T-helper 1 cell (primary cell): Measurements from ENCODE around the gene DOCK11.
"Not testable (repeated sequence)": the region's sequence is repeated elsewhere in the genome, so short reads cannot be mapped to it uniquely, and the experiment has no call there.

ENCODE experiments used
- DNase-seq, 5 donors: peaks; one replicate each; pipeline ENCODE4 v3.0.0-alpha.2; 2012 to 2020

Gene DOCK11

DNA sequence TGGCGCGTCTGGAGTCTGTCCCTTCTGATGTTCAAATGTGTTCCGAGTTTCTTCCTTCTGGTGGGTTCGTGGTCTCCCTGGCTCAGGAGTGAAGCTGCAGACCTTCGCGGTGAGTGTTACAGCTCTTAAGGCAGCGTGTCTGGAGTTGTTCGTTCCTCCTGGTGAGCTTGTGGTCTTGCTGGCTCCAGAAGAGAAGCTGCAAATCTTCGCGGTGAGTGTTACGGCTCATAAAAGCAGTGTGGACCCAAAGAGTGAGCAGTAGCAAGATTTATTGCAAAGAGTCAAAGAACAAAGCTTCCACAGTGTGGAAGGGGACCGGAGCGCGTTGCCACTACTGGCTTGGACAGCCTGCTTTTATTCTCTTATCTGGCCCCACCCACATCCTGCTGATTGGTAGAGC, 220.3 kb downstream of the DOCK11 start:
- DNase-seq: not testable (repeated sequence)

DNA sequence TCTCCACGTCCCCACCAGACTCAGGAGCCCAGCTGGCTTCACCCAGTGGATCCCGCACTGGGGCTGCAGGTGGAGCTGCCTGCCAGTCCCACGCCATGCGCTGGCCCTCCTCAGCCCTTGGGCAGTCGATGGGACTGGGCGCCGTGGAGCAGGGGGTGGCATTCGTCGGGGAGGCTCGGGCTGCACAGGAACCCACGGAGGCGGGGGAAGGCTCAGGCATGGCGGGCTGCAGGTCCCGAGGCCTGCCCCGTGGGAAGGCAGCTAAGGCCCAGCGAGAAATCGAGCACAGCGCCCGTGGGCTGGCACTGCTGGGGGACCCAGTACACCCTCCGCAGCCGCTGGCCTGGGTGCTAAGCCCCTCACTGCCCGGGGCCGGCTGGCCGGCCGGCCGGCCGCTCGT, 221.2 kb downstream of the DOCK11 start:
- not testable (repeated sequence) for DNase-seq

DNA sequence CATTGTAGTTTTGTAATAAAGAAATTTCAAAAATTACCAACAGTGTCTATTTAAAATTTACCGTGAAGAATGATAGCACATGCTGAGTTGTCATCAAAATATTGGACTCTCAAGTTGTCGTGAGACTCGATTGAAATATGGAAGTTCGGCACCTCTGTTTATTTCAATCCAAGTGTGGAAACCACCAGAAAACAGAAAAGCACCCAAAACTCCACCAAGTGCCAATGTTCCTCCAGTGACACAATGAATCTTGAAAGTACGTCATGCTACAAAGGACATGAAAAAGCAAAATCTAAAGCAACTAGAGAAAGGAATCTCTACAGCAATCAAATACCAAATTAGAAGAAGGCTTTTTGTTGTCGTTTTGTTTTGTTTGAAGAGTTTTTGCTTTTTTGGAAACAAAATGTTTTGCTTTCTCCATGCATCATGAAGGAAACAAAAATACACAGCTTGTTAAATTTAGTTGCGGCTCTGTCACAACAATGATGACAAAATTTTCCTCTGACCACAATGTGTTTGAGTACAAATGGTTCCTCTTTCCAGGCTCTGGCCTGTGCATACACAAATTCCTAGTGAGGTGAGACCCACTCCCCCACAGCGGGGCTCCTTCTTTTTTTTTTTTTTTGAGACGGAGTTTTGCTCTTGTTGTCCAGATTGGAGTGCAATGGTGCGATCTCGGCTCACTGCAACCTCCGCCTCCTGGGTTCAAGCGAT, 222.2 kb downstream of the DOCK11 start:
- no peak for DNase-seq

DNA sequence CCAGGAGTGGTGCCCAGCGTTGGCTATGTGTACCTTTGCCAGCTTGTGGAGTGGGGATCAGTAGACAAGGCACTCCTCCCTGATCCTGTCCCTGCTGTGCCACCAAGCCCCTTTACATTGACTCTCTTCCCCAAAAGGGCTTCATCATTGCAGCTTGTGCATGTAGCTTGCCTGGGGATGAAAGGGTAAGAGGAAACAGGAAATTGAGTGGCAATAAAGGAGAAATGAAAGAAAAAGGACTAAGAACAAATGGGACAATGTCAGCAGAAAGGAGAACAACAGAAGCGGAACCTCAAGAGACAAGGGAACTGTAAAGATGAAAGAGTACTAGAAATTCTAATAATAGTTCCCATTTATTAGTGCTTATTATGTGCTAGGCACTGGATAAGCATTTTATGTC, 223.1 kb downstream of the DOCK11 start:
- no peak for DNase-seq

DNA sequence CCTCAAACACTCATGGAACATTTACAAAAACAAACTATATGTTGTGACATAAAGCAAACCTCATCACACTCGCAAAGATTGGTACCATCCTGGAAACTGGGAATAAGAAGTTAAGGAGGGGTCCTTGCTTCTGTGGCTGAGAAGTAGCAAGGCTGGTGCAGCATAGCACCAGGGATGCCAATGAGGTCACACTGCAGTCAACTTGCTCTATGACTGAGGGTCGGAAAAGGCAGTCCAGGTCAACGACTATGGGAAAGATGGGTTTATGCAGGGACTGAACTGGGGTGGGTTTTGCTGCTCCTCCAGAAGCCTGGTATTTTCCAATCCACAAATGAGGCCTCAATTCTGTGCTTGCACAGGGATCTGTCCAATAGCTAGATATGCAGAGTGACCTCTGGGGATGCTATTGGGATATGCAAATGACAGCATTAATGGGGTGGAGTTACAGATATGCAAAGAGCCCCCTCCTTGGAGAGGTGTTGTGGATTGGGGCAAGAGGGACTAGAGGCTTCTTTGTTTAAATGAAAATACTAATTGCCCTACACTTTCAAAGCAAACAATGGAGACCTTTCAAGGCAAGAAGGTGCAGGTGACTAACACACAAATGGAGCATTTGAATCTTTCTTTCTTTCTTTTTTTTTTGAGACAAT, 224.6 kb downstream of the DOCK11 start:
- DNase-seq: no peak

DNA sequence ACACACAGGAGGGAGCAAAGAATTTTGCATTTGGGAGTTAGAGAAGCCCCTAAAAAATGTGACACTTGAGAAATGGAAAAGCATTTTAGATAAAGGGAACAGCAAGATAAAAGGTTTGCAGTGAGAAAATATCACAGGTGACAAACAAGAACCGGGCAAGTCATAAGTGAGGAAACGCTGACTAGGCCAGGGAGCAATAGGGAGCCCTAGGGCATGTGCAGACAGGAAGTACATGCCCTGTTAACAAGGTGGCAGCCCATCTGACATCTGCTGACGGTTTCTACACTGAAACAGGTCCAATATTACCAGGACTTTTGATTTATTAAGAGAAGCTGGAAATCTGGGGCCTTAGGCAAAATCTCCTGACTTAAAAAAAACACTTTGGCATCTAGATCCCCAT, 227.8 kb downstream of the DOCK11 start:
- DNase-seq: no peak

DNA sequence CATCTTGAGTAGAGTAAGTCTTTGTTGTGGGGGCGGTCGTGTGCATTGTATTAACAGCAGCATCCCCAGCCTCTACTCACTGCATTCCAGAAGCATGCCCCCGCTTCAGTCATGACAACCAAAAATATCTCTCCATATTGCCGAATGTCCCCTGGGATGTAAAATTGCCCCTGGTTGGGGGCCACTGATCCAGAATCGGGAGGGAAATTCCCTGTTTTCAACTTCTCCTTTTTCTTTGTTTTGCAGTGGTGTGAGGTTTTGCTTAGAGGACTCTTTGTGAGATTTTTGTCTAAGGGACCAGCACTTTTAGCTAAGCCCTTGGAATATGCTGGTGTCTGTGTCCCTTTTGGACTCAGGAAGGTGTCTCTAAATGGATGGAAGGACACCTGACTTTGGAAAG, 228.8 kb downstream of the DOCK11 start:
- DNase-seq: no peak

DNA sequence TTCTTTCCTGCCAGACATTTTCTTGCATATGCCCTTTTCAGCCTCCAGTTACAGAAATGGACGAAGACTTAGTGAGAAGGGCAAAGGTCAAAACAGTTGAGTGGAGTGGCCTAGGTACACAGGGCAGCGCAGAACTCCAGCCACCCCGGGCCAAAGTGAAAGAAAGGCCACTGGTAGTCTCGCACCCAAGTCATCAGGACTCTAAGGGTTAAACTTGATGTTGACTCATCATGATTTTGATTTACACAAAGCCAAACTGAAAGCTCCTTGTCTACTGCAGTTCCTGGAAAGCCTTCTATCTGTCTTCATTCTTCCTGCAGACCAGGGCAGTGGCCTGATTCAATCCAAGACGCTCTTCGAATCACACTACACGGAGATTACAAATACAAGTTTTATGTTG, 229.2 kb downstream of the DOCK11 start:
- DNase-seq: peak in 1 of 5 donors; percentile 16

DNA sequence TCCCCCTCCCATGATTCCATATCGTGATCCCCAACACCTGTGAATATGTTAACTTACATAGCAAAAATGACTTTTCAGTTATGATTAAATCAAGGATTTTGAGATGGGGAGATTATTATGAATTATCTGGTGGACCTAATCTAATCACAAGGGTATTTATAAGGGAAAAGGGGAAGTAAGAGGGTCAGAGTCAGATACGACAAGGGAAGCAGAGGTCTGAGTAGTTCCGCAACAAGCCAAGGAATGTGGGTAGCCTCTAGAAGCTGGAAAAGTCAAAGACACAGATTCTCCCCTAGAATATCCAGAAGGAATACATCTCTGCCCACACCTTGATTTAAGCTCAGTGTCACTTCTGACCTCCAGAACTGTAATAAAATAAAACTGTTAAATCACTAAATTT, 230.8 kb downstream of the DOCK11 start:
- no peak for DNase-seq

DNA sequence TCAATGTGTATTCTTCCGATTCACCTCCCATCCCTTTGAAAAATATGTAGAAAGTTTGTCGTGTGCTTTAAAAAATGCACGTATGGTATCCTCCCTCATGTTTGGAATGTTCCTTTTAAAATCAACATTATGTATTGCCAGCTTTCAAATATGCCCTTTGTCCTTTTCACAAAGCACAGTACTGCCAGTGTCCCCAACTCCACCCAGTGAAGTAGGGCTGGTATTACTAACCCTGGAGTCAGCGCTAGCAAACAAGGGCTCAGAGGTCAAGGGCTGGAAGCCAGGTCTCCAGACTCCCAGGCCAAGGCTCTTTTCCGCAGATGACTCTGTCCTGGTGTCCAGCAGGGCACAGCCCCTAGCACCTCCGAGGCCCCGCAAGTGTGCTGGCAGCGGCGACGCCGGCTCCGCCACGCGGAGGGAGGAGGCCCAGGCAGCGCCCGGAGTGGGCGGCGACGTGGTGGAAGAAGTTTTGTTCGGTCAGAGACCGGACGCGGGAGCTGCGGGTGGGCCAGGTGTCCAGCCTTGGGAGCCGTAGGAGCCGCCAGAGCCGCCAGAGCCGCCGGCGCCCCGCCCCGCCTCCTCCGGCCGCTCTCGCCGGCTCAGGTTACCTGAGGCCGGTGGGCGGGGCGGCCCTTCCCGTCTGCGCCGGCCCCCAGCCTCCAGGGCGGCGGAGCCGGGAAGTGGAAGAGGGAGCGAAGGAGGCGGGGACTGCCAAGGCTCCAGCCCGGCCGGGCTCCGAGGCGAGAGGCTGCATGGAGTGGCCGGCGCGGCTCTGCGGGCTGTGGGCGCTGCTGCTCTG, 231.5 kb downstream of the DOCK11 start, which contains the start of gene IL13RA1:
Gene IL13RA1 (plus strand): TSS at position 720 of the 799 bp plus-strand sequence. CDS start 33 bp downstream, at position 753.
- DNase-seq: peak in 4 of 5 donors; percentile 1 to 9 (median 5)

DNA sequence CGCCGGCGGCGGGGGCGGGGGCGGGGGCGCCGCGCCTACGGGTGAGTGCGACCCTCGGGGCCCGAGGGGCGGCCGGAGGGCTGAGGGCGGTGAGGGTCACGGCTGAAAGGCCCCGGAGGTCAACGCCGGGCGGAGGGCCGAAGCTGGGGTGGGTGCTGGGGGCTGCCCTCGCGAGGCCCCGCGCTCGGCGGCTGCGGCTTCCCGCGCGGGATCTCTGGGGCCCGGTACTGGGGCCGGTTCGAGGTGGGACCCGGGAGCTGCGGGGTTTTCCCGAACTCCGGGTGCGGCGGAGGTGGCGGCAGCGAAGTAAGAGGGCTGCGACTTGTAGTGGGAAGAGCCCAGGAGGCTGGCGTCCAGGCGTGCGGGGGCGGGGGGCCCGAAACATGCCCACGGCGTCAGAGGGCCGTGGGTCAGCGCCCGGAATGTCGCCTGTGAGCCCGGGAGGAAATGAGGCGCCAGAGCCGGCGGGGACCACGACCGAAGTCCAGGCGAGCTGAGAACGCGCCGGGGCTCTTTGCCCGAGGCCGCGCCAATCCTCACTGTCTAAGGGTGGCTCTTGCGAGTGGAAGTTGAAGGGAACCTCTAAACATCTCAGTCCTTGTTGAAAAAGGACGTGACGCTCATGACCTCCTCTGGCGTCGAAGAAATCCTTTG, 232.2 kb downstream of the DOCK11 start:
- DNase-seq: no peak

DNA sequence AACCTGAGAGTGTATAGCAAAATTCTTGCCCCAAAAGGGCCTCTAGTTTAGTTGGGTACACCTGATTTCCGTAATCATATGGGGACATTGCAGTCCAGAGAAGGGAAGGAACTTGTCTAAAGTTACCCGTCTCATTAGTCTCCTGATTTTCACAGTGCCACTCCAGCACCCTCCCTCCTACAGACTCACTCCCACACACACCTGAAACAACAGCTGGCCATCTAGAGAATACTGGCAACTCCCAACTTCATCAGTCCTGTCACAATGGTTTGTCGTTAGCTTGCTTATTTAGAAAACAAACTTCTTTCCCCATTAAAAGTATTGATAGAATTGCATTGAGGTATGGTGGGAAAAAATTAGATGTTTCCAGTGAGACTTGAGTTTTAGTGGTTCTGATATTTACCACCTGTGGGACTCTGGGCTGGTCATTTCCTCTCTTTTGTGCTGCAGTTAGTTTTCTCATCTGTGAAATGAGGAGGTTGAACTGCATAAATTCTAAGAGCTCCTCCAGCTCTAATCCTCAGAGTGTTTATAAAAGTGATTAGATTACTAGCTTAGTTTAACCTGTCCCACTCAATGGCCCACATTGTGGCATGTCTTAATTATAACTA, 233.5 kb downstream of the DOCK11 start:
- no peak for DNase-seq

DNA sequence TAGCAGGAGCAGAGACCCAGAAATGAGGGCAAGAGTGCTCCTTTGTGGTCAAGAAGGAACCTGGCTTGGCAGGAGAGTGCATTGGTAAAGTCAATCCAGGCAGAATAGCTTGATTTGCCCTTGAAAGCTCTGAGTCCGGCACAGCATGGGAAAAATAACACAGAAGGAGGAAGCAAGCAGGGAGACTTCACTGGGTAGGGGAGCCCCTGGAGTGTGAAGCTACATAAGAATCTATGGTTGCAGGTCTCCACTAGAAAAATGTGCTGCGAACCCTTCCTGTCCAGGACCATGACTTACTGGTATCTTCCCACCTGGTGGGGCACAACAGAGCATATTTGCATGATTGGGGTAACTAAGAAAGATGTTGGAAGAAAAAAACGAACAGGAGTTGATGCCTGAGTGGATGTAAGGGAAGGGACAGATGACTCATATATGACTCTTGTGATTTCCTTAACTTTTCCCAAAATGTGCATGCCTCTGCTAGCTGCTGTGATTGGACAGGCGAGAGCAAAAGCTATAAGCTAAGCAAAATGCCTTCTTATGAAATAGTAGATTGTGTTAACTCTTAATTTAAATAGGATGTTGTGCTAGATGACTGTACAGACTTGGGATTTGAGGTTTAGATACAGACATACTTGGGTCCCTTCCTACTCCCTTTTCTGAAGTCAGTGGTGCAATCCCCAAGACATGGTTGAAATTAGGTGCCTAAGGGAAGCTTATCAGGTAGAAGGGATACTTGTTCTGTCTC, 235.1 kb downstream of the DOCK11 start:
- DNase-seq: no peak

DNA sequence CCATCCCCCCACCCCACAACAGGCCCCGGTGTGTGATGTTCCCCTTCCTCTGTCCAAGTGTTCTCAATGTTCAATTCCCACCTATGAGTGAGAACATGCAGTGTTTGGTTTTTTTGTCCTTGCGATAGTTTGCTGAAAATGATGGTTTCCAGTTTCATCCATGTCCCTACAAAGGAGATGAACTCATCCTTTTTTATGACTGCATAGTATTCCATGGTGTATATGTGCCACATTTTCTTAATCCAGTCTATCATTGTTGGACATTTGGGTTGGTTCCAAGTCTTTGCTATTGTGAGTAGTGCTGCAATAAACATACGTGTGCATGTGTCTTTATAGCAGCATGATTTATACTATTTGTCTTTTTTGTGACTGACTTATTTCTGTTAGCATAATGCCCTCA, 236.9 kb downstream of the DOCK11 start:
- not testable (repeated sequence) for DNase-seq

DNA sequence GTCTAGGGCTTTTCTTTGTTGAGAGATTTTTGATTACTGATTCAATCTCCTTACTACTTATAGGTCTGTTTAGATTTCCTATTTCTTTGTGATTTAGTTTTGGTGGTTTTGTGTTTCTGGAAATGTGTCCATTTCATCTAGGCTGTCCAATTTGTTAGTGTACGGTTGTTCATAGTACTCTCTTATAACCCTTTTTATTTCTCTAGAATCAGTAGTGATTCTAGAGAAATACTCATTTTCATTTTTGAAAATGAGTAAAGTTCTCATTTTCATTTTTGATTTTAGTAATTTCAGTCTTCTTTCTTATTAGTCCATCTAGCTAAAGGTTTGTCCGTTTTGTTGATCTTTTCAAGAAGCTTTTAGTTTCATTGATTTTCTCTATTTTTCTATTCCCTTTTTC, 239.3 kb downstream of the DOCK11 start:
- DNase-seq: peak in 1 of 5 donors; percentile 11
